ENCODE measurements around the gene ASAP2. TPM values are rescaled to one million over a fixed set of nuclear protein-coding genes. Genes with fewer than 3 reads are reported as not detected.

Gene ASAP2
- total RNA-seq, 1 experiment from 2014 or later: 34.8 TPM

- no peak for DNase-seq (ENCODE audit: low spot score)
Measured at GRCh38 chr2:9292426-9292825, 85.8 kb downstream of the ASAP2 start.

GRCh38 chr2:9294764-9295163 is 88.2 kb downstream of the ASAP2 start:
- DNase-seq (ENCODE audit: low spot score): no peak

DNA sequence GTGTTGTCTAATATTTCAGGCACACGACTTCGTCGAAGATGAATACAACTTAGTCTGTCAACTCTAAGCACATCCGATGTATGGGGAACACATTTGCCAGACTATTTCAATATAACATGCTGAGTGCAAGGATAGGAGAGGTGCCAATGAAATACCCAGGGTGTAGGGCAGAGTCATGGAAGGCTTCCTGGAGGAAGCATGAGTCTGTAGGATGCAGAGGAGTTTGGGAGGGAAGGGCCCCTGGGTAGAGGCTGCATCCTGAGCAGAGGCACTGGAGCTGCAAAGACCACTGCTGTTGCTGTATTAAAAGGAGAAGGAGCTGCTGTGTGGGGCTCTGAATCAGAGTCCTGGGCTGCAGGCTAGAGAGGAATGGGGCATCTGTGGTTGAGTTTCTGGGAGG is 89.9 kb downstream of the ASAP2 start:
- DNase-seq (ENCODE audit: low spot score): no peak

DNA sequence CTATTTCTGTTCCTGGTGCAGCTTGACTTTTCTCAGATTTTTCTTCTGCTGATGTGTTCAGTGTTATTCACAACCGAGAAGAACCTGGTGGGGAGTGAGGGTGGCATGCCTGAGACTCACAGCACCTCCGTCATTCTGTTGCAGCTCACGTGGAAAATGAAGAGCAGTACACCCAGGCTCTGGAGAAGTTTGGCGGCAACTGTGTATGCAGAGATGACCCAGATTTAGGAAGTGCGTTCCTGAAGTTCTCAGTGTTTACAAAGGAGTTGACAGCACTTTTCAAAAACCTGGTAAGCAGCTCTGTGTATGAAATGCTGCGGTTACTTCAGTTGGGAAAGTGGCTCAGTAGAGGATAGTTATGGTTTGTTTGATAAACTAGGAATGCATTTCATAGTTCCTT is 90.5 kb downstream of the ASAP2 start:
- DNase-seq (ENCODE audit: low spot score): no peak

DNA sequence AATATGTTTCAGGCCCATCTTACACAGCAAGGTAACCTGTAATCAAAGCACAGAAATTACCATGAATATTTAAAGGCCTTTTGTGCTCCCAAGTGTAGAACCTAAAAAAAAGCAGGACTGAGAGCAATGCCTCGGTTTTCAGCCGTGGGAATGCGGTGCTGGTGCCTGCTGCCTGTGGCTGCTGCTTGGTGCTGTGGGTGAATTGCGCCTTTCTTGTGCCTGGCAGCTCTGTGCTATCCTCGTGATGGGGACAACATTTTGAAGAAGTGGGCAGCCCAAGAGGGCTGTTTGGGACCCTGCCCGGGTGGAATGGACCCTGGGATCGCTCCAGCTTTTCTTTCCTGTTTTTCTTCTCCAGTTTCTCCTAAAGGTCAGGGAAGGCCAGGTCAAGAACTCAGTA is 91.2 kb downstream of the ASAP2 start:
- DNase-seq (ENCODE audit: low spot score): no peak

GRCh38 chr2:9298583-9298982 is 92.0 kb downstream of the ASAP2 start:
- no peak for DNase-seq (ENCODE audit: low spot score)

GRCh38 chr2:9299161-9300100 is 92.8 kb downstream of the ASAP2 start:
- no peak for DNase-seq (ENCODE audit: low spot score)

GRCh38 chr2:9300214-9300613 is 93.6 kb downstream of the ASAP2 start:
- no peak for DNase-seq (ENCODE audit: low spot score)

GRCh38 chr2:9300829-9301453 is 94.3 kb downstream of the ASAP2 start:
- no peak for DNase-seq (ENCODE audit: low spot score)

DNA sequence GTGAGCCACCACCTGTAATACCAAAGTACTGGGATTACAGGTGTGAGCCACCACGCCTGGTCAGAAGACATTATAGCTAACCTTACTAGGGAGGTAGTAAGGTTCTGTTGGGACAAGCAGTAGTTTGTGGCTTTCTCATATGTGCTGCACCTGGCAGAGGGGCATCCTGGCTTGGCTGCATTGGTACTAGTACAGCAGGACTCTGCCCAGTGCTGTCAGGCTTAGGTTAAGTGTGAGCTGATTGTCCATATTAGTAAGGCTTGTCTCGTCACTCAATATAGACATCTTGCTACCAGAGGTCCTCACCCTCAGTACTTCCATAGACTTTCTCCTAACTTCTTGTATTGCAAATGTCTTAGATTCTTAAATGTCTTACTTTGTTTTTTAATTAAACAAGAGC is 96.1 kb downstream of the ASAP2 start:
- DNase-seq (ENCODE audit: low spot score): no peak

DNA sequence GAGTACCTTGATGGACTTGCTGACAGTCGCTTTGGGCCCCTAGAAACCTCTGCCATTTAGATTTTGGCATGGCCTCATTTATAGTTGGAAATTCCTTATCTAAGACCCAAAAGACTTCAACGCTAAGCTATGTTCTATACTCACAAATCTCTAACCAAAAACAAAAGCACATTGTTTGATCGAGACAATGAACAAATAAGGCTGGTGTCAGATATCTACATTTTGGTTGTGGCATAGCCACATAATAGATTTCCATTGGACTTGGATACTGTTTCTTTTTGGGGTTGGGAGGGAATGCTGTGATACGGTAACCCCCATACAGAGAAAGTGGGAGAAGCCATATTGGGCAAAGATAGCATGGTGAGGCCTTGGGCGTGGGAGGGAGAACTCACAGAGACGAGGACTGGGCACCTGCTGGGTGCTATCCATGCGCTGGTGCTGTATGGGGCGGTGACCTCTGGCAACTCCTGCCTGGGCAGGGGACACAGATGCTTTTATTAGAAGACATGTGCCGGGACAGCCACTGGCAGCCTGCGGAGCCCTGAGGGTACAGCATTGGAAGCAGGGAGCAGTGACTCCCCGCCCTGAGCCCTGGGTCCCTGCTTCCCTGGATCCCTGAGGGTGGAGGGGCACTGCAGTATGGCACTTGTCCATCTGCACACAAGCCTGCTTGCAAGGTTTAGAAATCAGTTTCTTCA is 97.1 kb downstream of the ASAP2 start:
- DNase-seq (ENCODE audit: low spot score): no peak

- no peak for DNase-seq (ENCODE audit: low spot score)
Measured at GRCh38 chr2:9306911-9307310, 100.3 kb downstream of the ASAP2 start.

DNA sequence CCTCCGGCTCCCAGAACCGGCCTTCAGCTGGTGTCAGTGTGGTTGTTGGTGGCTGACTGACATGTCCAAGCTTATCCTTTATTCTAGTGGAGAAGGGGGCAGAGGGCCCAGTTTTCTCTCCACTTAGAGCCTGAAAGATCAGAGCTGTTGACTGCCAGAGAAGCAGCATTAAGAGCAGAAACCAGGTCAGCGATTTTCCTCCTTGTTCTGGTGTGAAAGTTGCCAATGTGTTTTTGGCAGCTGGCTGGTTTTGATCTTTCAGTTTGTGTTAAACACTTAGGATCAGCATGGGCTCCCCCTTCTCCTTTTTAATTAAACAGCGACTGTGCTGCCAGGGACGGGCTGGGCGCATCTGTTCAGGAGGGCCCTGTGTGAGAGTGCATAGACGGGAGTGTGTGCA is 100.9 kb downstream of the ASAP2 start:
- DNase-seq (ENCODE audit: low spot score): no peak

DNA sequence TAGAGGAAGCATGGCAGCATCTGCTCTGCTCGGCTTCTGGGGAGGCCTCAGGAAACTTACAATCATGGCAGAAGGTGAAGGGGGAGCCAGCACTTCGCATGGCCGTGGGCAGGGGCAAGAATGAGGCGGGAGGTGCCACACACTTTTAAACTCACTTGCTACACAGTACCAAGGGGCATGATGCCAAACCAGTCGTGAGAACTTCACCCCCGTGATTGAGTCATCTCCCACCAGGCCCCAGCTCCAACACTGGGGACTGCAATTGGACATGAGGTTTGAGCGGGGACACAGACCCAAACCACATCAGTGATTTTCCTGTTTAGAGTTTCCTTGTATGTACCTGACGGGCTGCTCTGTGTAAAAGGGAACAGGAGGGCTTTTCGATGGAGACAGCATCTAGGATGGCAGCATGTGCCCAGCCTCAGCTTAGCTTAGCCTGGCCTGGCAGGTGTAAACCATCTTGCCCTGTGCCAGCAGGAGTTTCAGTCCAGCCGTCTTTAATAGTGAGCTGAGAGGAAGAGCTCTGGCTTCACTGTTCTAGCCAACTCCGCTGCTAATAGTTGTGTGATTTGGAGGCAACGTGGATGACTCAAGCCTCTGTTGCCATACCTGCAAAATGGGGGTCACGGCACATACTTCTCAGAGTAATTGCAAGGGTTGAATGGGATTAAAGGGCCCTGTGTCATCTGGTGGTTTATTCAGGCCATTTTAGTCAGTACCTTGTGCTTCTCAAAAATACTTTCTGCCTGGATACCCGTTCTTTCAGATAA is 101.8 kb downstream of the ASAP2 start:
- DNase-seq (ENCODE audit: low spot score): no peak

DNA sequence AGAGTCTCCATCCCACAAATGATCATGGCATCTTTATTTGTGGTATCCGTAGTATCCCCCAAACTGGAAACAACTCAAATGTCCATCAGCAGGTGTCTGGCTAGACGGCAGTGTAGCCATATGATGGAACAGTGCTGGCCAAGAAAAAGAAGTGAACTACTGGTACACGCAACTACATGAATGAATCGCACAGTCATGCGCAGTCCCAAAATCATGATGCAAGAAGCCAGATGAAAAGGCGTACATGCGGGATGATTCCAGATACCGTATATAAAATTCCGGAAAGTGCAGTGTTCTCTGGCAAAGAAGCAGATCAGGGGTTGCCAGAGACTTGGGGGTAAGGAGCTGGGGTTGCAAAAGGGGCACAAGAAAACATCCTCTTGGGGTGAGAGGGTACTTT is 102.5 kb downstream of the ASAP2 start:
- DNase-seq (ENCODE audit: low spot score): no peak

DNA sequence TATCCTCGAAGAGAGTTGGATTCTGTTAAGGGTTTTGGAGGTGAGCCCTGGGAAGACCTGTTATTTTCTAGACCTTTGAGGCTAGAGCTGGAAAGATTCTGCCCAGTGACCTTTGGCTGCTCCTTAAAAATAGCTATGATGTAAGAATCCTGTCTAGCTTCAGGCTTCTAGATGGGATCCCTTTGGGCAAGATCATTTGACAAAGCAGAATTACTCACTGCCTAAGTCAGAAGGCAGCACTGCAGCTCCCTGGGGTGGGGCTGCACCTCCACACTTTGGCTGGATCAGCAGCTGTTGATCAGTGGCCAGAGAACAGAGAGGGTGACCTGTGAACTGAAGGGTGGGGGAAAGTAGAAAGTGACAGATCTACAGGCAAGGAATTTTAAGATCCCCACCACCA is 103.8 kb downstream of the ASAP2 start:
- DNase-seq (ENCODE audit: low spot score): peak; percentile 33

GRCh38 chr2:9310798-9311197 is 104.2 kb downstream of the ASAP2 start:
- no peak for DNase-seq (ENCODE audit: low spot score)

GRCh38 chr2:9311488-9311887 is 104.9 kb downstream of the ASAP2 start:
- no peak for DNase-seq (ENCODE audit: low spot score)

DNA sequence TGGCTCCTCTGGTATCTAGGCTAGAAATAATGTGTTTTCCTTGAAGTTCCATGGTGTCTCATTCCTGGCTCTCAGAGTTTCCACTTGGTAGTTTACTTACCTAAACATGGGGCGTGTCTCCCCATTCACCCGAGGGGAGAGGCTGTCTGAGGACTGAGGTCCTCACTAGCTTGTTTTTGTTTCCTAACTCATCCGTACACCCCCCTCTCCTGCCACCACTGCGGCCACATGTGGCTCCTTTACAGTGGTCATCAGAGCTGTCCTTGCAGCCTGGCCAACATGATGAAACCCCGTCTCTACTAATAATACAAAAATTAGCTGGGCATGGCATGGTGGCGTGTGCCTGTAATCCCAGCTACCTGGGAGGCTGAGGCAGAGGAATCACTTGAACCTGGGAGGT is 106.0 kb downstream of the ASAP2 start:
- no peak for DNase-seq (ENCODE audit: low spot score)

- DNase-seq (ENCODE audit: low spot score): no peak
Measured at GRCh38 chr2:9313443-9313842, 106.8 kb downstream of the ASAP2 start.

DNA sequence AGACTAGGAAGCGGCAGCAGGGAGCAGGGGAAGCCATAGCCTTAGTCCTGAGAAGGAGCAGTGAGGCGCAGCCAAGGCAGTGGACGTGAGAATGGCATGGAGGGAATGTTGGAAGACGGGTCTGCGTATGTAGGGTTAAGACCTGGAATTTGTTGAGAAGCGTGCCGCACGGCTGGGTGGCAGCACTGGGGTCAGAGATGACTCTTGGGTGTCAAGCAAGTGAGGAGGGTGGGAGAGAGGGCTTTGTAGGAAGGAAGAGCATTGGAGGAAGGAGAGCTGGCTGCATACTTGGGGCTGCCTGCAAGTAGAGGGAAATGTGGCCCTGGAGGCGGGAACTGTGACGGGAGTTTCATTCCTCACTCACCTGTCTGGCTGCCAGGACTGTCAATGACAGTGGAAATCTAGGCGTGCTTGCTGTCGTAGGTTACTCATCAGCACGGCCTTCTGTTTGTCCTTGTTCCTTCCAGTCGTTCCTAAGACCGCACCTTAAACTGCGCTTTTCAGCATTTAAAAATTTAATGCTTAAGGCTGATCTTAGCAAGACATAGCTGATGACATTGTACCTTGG is 108.8 kb downstream of the ASAP2 start:
- DNase-seq (ENCODE audit: low spot score): no peak
